SK-N-SH (cell line): ENCODE data around the gene MTFMT. TPM values are rescaled to one million over a fixed set of nuclear protein-coding genes. Genes with fewer than 3 reads are reported as not detected.

ENCODE experiments used
- CTCF ChIA-PET: fragments of 300-600, 350-600 bp; formaldehyde crosslinking; extraction: SDS; loops from one replicate; lab custom pipeline; 2021; lab: Yijun Ruan, JAX
- POLR2A ChIA-PET: fragments of 350-600 bp; sonication (Branson Sonifier 250); formaldehyde crosslinking; extraction: SDS; loops from one replicate; lab custom pipeline; 2020; ENCODE audit warnings: antibody characterized with exemption, inconsistent platforms; lab: Yijun Ruan, JAX
- DNase-seq: peaks from one replicate; pipeline ENCODE4 v3.0.0; 2012
- H2AFZ ChIP-seq: fragments of 200-600 bp; sonication (generic); 2 replicates; pipeline ENCODE4 v1.8.1; 2016; ENCODE audit warnings: antibody characterized with exemption, mild to moderate bottlenecking, low read depth
- H3F3A ChIP-seq: fragments of 200-600 bp; sonication (generic); replicated peaks from 2 replicates; pipeline ENCODE3; 2016; ENCODE audit warnings: antibody characterized with exemption, mild to moderate bottlenecking; ENCODE audit not compliant: insufficient read depth
- H3K27ac ChIP-seq, 2 experiments: fragments of 200-500 bp in 1 of 2; fragments of 200-600 bp in 1 of 2; sonication (Bioruptor generic) in 1 of 2; sonication (generic), shearing (Covaris generic) in 1 of 2; 2 replicates each; pipeline versions ENCODE4 v1.5.1 to v1.6.1; 2014 to 2016; ENCODE audit warnings: low read depth in 2 of 2, inconsistent platforms in 1 of 2, low read length in 1 of 2, mild to moderate bottlenecking in 1 of 2, mixed read lengths in 1 of 2
- H3K27me3 ChIP-seq: fragments of 200-600 bp; sonication (generic), shearing (Covaris generic); 2 replicates; pipeline ENCODE4 v1.6.1; 2016; ENCODE audit warnings: mixed run types; ENCODE audit not compliant: insufficient read depth
- H3K36me3 ChIP-seq, 2 experiments: fragments of 200-500 bp in 1 of 2; fragments of 200-600 bp in 1 of 2; sonication (Bioruptor generic) in 1 of 2; sonication (generic) in 1 of 2; replicated peaks in 1 of 2; 2 replicates each; pipeline versions ENCODE3 to v1.5.1; 2014 to 2016; ENCODE audit warnings: low read length in 1 of 2, mild to moderate bottlenecking in 1 of 2; ENCODE audit not compliant: insufficient read depth in 2 of 2, control insufficient read depth in 1 of 2
- H3K4me1 ChIP-seq, 2 experiments: fragments of 200-500 bp in 1 of 2; fragments of 200-600 bp in 1 of 2; sonication (Bioruptor generic) in 1 of 2; sonication (generic), shearing (Covaris generic) in 1 of 2; 2 replicates each; pipeline versions ENCODE4 v1.5.1 to v1.6.1; 2014 to 2016; ENCODE audit warnings: low read depth in 1 of 2, low read length in 1 of 2, mixed run types in 1 of 2; ENCODE audit not compliant: insufficient read depth in 2 of 2, control insufficient read depth in 1 of 2
- H3K4me2 ChIP-seq: fragments of 200-600 bp; sonication (generic), shearing (Covaris generic); 2 replicates; pipeline ENCODE4 v1.6.1; 2017; ENCODE audit warnings: mixed run types
- H3K4me3 ChIP-seq, 2 experiments: fragments of 200-500 bp in 1 of 2; fragments of 200-600 bp in 1 of 2; sonication (Bioruptor generic) in 1 of 2; sonication (generic), shearing (Covaris generic) in 1 of 2; 2 replicates each; pipeline versions ENCODE4 v1.5.1 to v1.8.1; 2014 to 2016; ENCODE audit warnings: low read depth in 2 of 2, inconsistent platforms in 1 of 2, low read length in 1 of 2, mild to moderate bottlenecking in 1 of 2, mixed read lengths in 1 of 2, moderate library complexity in 1 of 2
- H3K79me2 ChIP-seq: fragments of 200-600 bp; sonication (generic); 2 replicates; pipeline ENCODE4 v1.8.1; 2017; ENCODE audit warnings: mild to moderate bottlenecking; ENCODE audit not compliant: insufficient read depth
- H3K9ac ChIP-seq: fragments of 200-600 bp; sonication (generic); 2 replicates; pipeline ENCODE4 v1.6.1; 2017; ENCODE audit warnings: mixed run types
- H3K9me2 ChIP-seq: fragments of 200-600 bp; sonication (generic); 2 replicates; pipeline ENCODE4 v1.6.1; 2017; ENCODE audit warnings: mixed run types
- H3K9me3 ChIP-seq: fragments of 200-600 bp; sonication (generic); 2 replicates; pipeline ENCODE4 v1.6.1; 2017; ENCODE audit warnings: mixed run types, mild to moderate bottlenecking, moderate library complexity
- H4K20me1 ChIP-seq: fragments of 200-600 bp; sonication (generic); 2 replicates; pipeline ENCODE4 v1.6.1; 2017; ENCODE audit warnings: mild to moderate bottlenecking, mixed run types; ENCODE audit not compliant: insufficient read depth
- CHD2 ChIP-seq: fragments of 150-350 bp; IDR thresholded peaks from 2 replicates; pipeline ENCODE4 v1.6.1; 2018; ENCODE audit warnings: low read length; ENCODE audit not compliant: partially characterized antibody
- ELF1 ChIP-seq: IDR thresholded peaks from 2 replicates; pipeline ENCODE4 v1.4.0; 2012
- EP300 ChIP-seq, 2 experiments: IDR thresholded peaks; 2 replicates each; pipeline versions ENCODE4 v1.4.0 to v1.6.1; 2012; ENCODE audit warnings: borderline replicate concordance in 1 of 2, low read depth in 1 of 2, low read length in 1 of 2
- EZH2phosphoT487 ChIP-seq: fragments of 200-600 bp; sonication (generic); IDR thresholded peaks from 2 replicates; pipeline ENCODE4 v1.6.1; 2017; ENCODE audit warnings: low read depth, mixed run types, mild to moderate bottlenecking, antibody characterized with exemption, moderate library complexity, borderline replicate concordance
- FOSL2 ChIP-seq: IDR thresholded peaks from 2 replicates; pipeline ENCODE4 v1.4.0; 2012; ENCODE audit warnings: low read depth, mild to moderate bottlenecking, moderate library complexity, borderline replicate concordance
- MXI1 ChIP-seq: IDR thresholded peaks from 2 replicates; pipeline ENCODE4 v1.6.1; 2012; ENCODE audit warnings: mild to moderate bottlenecking, low read depth, low read length, improper control_type of control experiment
- NRF1 ChIP-seq: IDR thresholded peaks from 2 replicates; pipeline ENCODE4 v1.6.1; 2012; ENCODE audit warnings: low read depth, mild to moderate bottlenecking, low read length
- PBX3 ChIP-seq: IDR thresholded peaks from 2 replicates; pipeline ENCODE4; 2012
- RAD21 ChIP-seq: IDR thresholded peaks from 2 replicates; pipeline ENCODE4 v1.6.1; 2012; ENCODE audit warnings: mild to moderate bottlenecking, low read length
- RCOR1 ChIP-seq: fragments of 150-350 bp; IDR thresholded peaks from 2 replicates; pipeline ENCODE4 v1.6.1; 2017; ENCODE audit warnings: antibody characterized with exemption, low read length
- RFX5 ChIP-seq: IDR thresholded peaks from 2 replicates; pipeline ENCODE4 v1.6.1; 2012; ENCODE audit warnings: mild to moderate bottlenecking, improper control_type of control experiment, low read length
- SIN3A ChIP-seq: IDR thresholded peaks from 2 replicates; pipeline ENCODE4 v1.6.1; 2012; ENCODE audit warnings: low read depth, mild to moderate bottlenecking, low read length, moderate library complexity, borderline replicate concordance
- SMC3 ChIP-seq: IDR thresholded peaks from 2 replicates; pipeline ENCODE4 v1.6.1; 2012; ENCODE audit warnings: low read depth, low read length, improper control_type of control experiment
- TAF1 ChIP-seq: IDR thresholded peaks from 2 replicates; pipeline ENCODE4 v1.6.1; 2012; ENCODE audit warnings: low read depth, mild to moderate bottlenecking, low read length, moderate library complexity, borderline replicate concordance
- TEAD4 ChIP-seq: IDR thresholded peaks from 2 replicates; pipeline ENCODE4 v1.4.0; 2012; ENCODE audit warnings: mild to moderate bottlenecking, borderline replicate concordance; ENCODE audit not compliant: insufficient read depth
- USF1 ChIP-seq: IDR thresholded peaks from 2 replicates; pipeline ENCODE4 v1.4.0; 2012; ENCODE audit warnings: low read depth, borderline replicate concordance
- USF2 ChIP-seq: fragments of 150-350 bp; IDR thresholded peaks from 2 replicates; pipeline ENCODE4 v1.6.1; 2017; ENCODE audit warnings: antibody characterized with exemption, low read length, low read depth, borderline replicate concordance
- ZBTB33 ChIP-seq: IDR thresholded peaks from 2 replicates; pipeline ENCODE4 v1.4.0; 2012; ENCODE audit warnings: low read depth, borderline replicate concordance
- WGBS: methylation state at CpG from one replicate; pipeline ENCODE4 v1.1.6; 2017; ENCODE audit warnings: low lambda C conversion rate; 5-methylcytosine and 5-hydroxymethylcytosine counted together
- polyA plus RNA-seq, 3 experiments: library from polyadenylated mRNA; depleted of rRNA; stranded (reverse); fragments of >200 nt; gene quantifications; 2 replicates each; pipeline ENCODE4 v1.2.3, GENCODE V29; 2012
- TF ChIP-seq, protein P1 (sequence below): IDR thresholded peaks from 2 replicates; pipeline ENCODE4 v1.6.1; 2012; ENCODE audit warnings: mild to moderate bottlenecking, low read depth, low read length, moderate library complexity

MTFMT gene
- polyA plus RNA-seq, 1 of the 3 experiments (the other 2 are of a cell fraction), result 12.1 TPM

GRCh38 chr15:64987136-64987535, 42.3 kb downstream of the MTFMT start:
- no peaks in the 10 kb centered on the region for H3K36me3 ChIP-seq
- 77% methylated on average over 3 of the region's 3 CpGs for WGBS
- TF ChIP-seq ELF1 (no peak), MXI1 (no peak), ZBTB33 (no peak), SMC3 (no peak), TAF1 (no peak), USF2 (no peak), NRF1 (no peak), FOSL2 (no peak), RAD21 (no peak), RFX5 (no peak), PBX3 (no peak), EZH2phosphoT487 (no peak), USF1 (no peak), EP300 (IDR thresholded peaks at IDR 0.05; ENCODE audit: borderline replicate concordance in 1 of 2, low read depth in 1 of 2, low read length in 1 of 2) (no peak), RCOR1 (no peak), CHD2 (no peak), TEAD4 (no peak), SIN3A (no peak)
- TF ChIP-seq, protein P1, sequence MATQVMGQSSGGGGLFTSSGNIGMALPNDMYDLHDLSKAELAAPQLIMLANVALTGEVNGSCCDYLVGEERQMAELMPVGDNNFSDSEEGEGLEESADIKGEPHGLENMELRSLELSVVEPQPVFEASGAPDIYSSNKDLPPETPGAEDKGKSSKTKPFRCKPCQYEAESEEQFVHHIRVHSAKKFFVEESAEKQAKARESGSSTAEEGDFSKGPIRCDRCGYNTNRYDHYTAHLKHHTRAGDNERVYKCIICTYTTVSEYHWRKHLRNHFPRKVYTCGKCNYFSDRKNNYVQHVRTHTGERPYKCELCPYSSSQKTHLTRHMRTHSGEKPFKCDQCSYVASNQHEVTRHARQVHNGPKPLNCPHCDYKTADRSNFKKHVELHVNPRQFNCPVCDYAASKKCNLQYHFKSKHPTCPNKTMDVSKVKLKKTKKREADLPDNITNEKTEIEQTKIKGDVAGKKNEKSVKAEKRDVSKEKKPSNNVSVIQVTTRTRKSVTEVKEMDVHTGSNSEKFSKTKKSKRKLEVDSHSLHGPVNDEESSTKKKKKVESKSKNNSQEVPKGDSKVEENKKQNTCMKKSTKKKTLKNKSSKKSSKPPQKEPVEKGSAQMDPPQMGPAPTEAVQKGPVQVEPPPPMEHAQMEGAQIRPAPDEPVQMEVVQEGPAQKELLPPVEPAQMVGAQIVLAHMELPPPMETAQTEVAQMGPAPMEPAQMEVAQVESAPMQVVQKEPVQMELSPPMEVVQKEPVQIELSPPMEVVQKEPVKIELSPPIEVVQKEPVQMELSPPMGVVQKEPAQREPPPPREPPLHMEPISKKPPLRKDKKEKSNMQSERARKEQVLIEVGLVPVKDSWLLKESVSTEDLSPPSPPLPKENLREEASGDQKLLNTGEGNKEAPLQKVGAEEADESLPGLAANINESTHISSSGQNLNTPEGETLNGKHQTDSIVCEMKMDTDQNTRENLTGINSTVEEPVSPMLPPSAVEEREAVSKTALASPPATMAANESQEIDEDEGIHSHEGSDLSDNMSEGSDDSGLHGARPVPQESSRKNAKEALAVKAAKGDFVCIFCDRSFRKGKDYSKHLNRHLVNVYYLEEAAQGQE, result no peak
- H3K79me2 ChIP-seq, result peaks cover 63% of the 10 kb centered on the region
- H4K20me1 ChIP-seq, result no peaks in the 10 kb centered on the region
- H3K9ac ChIP-seq, result no peak overlapping the region
- no peak overlapping the region for H2AFZ ChIP-seq
- H3K27ac ChIP-seq, result no peak overlapping the region
- POLR2A ChIA-PET, result no interaction called here
- DNase-seq, result no peak
- H3K4me1 ChIP-seq, result peaks cover 8 to 14% of the 10 kb centered on the region in 2 experiments; a peak in 3 of 4 replicates
- H3K27me3 ChIP-seq, result no peaks in the 10 kb centered on the region
- peaks cover 8% of the 10 kb centered on the region for H3F3A ChIP-seq
- CTCF ChIA-PET, result interaction anchor here (0.7 to 2.3 kb wide), 3 partner anchors 37 to 259 kb away, joined by 3 to 6 read pairs (median 3); no protein-coding TSS in a partner anchor
- H3K9me2 ChIP-seq, result no peaks in the 10 kb centered on the region
- H3K4me2 ChIP-seq, result no peak overlapping the region
- H3K4me3 ChIP-seq, result no peak overlapping the region
- no peaks in the 10 kb centered on the region for H3K9me3 ChIP-seq
